HG03025 (cell line): ENCODE results near the gene UCP3.
"Not testable (repeated sequence)": the region's sequence is repeated elsewhere in the genome, so short reads cannot be mapped to it uniquely, and the experiment has no call there.

ENCODE experiments used
- ATAC-seq: cut with Tn5 transposase; IDR thresholded peaks from one replicate; pipeline ENCODE4 v1.9.1; 2021; ENCODE audit warnings: mild to moderate bottlenecking, moderate library complexity; ENCODE audit not compliant: unreplicated experiment, low FRiP score

UCP3 gene

DNA sequence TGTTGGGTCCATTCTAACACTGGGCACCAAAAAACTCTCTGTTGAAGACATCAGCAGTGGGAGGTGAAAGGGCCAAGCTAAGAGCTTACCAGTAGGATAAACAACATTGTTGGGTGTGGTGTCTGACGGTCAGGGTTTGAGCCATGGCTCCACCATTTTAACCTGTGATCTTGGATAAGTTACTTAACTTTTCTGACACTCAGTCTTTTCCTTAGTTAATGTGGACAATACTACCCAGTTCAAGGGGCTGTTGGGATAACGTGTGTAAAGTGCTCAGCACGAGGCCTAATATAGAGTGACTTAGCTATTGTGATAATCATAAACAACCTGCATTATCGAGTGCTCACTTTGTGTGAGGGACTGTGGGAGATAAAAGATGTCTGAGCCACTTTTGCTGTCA, 6.1 kb downstream of the UCP3 start:
- no peak for ATAC-seq

DNA sequence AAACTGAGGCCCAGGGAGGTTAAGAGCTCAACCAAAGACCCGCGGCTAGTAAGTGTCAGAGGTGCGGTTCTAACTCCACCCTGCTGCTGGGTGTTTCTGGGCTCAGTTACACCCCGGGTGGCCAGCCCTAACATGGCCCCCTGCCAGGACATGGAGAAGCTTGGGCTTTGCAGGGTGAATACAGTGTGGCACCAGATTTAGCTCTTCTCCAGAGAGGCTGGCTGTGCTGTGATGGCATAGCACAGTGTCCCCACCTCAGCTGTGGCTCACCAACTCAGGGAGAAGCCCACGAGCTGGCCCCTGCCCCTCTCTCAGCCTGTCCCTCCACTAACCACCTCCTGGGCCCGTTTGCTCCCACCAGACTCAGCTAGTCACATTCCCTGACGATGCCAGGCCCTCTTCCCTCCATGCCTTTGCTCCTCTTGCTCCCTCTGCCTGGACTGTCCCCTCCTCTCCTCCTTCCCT, 7.0 kb downstream of the UCP3 start:
- no peak for ATAC-seq

DNA sequence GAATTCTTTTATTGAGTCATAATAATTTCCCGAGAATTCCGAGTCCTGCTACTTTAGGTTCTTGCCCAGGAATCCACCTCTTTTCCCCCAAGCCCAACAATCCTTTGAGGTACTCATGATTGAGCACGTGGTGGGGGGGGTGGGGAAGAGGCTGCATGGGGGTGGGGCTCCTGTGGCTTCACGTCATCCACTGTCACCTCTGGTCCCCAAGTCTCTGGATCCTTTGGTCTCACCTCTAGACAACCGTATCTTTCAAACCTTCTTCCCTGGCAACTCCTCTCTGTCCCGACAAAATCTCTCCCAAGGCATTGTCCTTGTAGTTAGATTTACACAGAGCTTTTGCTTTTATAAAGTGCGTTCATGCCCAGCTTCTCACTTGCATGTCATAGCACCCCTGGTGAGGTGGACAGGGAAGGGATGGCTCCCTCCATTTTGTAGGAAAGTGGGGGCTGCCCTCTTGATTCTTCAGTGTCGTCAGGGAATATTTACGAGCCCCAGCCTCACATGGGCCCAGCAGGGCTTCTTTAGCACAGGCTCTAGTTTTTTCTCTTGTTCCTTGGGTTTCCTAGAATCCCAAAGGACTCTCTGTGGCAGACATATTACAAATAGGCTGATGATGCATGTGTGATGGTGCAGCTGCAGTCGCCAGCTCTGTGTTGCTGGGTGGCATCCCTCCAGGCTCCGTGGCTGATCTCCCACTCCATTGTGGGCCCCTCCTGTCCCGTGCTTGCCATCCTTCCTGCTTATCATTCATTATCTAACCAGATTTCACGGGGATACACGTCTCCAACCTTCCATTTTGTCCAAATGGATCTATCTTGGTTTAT, 8.4 kb downstream of the UCP3 start:
- ATAC-seq: no peak

DNA sequence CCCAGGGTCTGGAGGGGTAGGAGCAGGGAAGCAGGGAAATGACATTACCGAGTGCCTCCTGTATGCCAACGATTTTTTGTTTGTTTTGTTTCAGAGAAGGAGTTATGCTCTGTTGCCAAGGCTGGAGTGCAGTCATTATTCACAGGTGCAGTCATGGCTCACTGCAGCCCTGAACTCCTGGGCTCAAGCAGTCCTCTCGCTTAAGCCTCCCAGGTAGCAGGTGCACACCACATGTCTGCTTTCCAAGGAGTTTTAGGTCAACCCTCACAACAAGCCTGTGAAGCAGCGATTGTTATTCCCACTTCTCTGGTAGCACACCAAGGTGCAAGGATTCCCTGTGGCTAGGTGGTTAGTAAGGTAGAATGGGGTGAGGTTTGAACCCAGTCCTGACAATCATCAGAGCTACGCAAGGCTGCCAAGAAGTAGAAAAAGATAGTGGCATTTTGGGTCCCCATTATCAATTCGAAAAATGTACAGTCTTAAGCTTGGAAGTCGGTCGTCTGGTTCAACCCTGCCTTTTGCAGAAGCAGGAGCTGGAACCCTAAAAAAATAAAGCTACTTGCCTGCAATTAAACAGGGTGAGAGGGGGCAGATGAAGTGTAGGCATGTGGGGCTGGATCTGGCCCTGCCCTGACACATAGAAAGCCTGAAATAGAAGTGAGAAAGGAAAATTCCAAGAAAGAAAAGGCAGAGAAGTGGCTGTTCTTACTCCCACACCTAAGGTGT, 9.1 kb downstream of the UCP3 start:
- no peak for ATAC-seq

DNA sequence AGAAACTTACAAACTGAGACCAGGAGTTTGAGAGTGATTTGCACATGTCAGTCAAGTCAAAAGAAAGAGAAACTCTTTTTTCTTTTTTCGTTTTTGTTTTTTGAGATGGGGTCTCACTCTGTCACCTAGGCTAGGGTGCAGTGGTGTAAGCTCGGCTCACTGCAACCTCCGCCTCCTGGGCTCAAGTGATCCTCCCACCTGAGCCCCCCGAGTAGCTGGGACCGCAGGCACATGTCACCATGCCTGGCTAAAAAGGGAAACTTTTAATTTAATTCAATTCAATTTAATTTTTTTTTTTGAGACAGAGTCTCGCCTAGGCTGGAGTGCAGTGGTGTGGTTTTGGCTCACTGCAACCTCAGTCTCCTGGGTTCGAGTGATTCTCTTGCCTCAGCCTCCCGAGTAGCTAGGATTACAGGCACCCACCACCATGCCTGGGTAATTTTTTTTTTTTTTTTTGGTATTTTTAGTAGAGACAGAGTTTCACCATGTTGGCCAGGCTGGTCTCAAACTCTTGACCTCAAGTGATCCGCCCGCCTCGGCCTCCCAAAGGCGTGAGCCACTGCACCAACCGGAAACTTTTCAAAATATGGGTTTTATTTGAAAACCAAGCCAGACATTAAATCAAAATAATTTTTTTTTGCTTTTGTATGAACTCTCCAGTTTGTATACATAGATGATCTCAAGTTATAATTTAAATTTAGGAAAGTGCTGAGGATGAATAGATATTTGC, 9.9 kb downstream of the UCP3 start:
- no peak for ATAC-seq

DNA sequence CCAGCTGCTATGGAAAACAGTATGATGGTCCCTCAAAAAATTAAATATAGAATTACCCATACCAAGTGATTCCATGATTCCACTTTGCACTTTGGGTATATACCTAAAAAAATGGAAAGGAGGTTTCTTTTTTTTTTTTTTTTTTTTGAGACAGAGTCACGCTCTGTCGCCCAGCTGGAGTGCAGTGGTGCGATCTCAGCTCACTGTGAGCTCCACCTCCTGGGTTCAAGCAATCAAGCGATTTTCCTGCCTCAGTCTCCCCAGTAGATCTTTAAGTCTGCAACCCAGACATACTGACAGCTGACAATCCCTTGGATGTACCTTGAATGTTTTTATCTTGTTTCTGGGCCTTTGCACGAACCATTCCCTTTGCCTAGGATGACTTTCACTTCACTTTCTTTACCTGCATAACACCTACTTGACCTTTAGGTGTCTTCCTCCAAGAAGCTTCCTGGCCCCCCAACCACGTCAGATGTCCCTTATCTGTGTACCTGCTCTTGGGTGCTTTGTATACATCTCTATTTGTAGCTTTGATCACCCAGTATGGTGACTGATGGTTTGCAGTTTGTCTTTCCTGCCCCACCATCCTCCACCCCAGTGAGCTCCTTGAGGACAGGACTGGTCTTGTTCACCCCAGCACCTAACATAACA, 11.6 kb downstream of the UCP3 start:
- ATAC-seq: no peak

DNA sequence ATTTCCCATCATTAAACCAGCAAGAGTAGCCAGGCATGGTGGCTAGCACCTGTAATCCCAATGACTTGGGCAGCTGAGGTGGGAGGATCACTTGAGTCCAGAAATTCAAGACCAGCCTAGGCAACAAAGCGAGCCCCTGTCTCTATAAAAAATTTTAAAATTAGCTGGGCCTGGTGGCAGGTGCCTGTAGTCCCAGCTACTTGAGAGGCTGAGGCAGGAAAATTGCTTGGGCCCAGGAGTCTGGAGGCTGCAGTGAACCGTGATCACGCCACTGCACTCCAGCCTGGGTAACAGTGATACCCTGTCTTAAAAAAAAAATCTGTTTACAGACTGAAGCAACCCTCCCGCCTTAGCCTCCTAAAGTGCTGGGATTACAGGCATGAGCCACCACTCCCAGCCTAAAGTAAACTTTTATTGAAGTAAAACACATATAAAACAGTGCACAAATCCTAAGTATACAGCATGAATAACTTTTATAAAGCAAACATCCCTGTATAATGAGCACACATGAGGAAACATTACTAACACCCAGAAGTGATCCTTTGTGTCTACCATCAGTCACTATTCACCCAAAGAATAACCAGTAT, 12.6 kb downstream of the UCP3 start:
- ATAC-seq: no peak

DNA sequence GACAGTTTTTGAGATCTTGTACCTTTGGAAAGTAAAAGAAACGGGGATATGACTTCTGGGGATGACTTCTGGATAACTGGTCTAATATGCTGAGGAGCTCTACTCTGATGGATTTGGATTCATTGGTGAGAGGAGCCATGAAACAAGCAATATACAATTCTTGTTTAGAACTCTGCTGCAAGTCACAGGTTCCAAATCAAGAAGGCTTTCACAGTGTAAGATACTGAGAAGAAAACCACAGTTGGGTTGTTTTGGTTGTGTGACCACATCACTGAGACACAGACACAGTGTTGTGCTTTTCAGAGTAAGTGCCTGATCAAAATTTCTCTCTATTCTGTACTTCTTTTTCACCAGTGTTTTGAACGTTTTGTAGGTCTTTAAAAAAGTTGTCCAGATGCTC, 13.2 kb downstream of the UCP3 start:
- ATAC-seq: no peak

DNA sequence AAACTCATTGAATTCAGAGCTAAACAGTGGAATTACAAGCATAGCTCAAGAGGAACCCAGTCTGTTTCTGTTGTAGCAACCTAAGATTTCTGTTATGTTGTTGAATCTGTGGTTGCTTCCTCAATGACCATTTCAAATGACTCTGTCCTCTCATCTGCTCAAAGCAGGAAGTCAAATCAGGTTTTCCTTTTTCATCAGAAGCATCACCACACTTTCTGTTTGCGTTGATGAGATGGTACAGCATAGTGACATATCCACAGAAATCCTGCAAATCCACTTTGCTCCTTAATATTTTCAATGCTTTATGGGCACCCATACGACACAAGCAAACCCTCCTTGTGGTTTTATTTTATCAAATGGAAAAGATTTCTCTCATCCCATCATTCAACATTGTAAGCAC, 13.6 kb downstream of the UCP3 start:
- no peak for ATAC-seq

DNA sequence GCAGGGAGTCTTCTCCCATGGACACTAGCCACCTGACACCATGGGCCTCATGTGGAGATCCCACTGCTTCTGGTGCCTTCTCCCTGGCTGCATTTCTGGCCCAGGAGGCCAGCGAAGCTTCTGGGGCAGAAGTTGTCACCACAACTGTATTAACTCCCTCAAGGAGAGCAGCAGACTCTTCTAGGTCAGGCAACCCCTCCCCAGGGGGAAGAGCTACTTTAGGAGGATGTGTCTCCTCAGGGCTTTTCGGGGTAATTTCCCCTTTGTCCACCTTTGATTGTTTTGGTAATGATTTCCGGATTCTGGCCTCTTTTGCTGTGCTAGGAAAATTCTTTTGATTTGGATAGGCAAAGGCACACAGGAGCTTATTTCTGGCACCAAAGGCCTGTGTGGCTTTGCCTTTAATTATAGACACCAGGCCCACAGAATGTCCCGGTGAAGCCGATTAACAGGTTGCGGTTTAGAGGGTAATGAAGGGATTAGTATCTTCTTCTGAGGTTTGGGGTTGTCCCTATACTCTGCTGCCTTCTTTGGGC, 17.3 kb downstream of the UCP3 start:
- ATAC-seq: no peak

DNA sequence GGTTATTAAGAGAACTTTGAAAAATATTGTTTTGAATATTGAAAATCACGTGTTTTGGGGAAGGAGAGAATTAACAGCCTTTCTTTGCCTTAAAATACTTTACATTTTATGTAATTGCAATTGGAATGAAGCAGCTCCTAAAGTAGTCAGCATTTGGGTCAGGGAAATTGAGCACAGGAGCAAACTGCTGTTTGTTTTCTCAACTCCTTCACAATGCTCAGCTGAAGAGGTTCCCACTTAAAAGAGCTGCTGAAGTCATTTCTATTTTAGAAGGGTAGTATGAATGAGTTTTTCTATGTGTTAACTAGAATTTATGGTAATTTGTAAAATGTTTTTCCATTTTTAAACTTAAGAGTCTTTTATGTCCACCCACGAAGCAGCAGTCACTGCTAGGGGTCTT, 18.2 kb downstream of the UCP3 start:
- ATAC-seq: no peak

DNA sequence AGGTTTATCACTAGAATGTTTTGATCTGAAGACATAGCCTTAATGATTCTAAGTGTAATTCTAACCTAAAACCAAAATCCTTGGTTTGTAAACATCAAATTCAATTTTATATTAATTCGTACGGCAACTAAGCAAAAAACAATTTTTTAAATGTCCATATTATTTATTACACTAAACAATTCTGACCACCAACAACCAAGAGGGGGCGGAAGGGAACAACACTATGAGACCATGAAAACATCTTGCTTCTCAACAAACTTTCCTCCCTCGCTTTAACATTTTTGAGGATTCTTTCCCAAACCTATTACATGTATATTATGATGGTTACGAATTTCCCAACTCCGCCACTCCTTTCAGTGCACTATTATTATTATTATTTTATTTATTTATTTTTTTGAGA, 19.7 kb downstream of the UCP3 start:
- no peak for ATAC-seq

DNA sequence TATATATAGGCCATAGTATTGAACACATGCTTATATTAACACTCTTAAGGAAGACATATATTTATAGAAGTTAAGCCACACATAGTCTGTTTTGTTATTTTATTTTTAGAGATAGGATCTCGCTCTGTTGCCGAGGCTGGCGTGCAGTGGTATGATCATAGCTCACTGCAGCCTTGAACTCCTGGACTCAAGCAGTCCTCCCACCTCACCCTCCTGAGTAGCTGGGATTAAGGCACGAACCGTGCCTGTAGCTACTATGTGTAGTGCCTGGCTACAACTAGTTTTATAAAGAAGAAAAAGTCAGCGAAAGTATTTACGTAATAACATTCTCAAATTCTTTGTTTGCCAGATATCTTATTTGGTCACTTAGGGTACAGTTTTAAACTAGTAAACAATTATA, 20.7 kb downstream of the UCP3 start:
- ATAC-seq: no peak

DNA sequence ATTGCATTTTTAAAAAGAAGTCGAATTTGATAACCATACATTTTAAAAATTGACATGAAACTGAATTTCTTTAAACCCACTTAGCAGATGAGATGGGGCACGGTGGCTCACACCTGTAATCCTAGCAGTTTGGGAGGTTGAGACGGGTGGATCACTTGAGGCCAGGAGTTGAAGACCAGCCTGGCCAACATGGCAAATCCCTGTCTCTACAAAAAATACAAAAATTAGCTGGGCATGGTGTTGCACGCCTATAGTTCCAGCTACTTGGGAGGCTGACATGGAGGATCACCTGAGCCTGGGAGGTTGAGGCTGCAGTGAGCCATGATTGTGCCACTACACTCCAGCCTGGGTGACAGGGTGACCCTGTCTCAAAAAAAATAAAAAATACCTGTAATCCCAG, 23.2 kb downstream of the UCP3 start:
- ATAC-seq: not testable (repeated sequence)

DNA sequence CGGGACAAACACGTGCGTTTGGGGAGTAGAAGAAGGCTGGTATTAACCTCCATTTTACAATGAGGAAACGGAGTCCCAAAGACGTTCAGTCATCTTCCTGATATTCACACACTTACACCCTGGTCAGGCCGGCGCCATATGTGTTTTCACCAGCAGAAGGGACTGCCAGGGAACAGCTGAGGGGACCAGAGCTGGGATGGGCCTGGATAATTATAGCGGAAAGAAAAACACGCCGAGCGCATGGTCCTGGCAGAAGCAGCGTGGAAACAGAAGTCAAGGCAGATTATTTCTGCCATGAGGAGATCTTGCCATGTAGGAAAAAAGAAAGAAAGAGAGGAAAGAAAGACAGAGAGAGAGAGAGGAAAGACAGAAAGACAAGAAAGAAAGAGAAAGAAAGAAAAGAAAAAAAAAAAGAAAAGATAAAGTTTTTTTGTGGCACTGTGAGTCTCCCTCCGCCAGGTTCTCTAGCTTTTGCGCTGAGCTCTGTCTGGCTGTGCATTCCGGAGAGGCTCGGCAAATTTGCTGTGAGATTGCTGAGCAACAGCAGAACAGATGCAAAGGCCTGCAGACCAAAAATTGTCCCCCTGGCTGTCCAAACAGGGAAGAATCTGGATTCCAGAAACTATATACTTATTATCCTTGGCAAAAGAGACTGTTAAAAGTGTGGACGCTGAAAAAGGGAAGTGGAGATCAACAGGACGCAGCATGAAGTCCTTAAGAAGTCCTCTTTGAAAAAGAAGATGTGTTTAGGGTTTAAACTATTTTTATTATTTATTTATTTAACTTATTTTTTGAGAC, 24.9 kb downstream of the UCP3 start:
- ATAC-seq: no peak

DNA sequence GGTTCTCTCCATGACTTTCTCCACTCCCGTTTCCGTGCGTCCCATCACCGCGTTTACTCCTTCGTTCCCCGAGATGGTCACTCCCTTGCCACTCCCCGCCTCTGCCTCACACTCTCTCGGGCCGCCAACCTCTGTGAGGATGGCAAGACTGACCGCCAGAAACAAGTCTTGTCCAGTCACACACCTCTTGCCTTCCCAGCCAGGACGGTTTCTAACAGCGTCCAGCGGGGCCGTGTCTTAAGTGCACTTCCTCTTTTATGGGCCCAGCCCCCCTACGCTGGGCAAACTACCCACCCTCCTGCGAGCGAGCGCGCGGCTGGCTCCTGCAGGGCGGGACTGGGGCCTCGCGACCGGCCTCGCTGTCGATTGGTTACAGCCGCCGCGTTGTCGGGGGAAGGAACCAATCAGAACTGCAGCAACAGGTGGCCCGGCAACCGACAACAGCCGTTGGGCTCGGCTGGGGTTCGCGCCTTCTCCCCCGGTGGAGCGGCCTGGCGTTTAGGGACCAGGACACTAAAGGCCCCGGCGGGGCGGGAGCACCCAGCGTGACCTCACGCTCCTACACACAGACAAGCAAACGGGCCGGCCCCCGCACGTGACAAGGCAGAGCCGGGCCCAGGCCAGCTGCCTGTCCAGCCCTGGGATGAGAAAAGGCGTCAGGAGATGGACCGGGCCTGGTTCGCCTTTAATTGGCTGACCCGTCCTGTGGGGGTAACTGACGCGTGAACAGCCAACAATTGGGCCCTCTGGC, 25.7 kb downstream of the UCP3 start:
- ATAC-seq: peak; percentile 67

DNA sequence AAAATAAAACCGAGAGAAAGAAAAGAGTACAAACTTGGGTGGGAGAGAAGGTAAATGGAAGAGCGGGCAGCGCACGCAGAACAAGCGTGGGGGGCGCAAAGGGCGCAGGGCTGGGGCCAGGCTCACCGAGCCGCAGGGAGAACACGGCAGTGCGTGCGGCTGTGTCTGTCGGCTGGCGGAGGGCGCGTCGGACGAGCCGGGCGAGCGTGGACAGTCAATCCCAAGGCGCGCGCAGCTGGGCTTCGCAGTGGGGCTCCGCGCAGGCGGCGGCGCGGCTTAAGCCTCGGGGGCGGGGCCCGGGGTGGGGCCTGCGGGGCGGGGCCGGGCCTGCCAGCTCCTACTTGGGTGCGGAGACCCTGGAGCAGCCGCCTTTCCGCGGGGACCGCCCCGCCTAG, 26.3 kb downstream of the UCP3 start, which contains the start of gene UCP2:
Gene UCP2, minus strand, starts transcription at position 249 of the 395 bp plus-strand sequence. CDS start 4,465 bp downstream, outside the sequence.
- peak; percentile 43 for ATAC-seq

DNA sequence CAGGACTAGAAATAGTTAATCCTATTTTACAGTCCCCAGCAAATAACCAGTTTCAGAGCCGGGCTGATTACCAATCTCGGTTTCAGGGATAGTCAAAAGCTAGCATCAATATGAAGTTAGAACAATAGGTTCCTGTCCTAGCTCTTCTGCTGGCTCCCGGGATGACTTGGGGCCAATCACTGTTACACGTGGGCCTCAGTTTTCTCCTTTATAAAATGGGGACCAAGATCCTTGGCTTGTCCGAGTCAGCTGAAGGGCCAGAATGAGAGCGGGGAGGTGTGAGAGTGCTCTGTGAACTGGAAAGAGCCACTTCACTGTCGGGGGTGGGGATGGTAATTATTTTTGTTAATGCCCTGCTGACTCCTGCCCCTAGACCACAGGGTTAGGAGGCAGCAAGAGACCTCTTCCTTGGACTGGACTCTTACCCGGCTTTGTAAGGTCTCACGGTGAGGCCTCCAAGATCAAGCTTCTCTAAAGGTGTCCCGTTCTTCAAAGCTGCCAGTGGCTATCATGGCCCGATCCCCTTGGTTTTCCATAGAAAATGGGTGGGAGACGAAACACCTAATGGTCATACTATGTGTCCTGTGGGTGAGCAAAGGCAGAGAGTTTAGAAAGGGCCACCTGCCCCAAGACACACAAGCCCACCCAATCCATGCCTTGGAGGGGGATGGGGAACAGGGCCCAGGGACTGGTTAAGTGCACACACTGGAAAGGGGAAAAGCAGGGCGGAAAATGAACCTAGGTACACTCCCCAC, 27.7 kb downstream of the UCP3 start:
- ATAC-seq: no peak
